MM.1S (cell line): ENCODE results near the gene SYNDIG1.

Source experiments
- DNase-seq: peaks from one replicate; pipeline ENCODE4 v3.0.0-alpha.2; 2015
- H2AFZ ChIP-seq: fragments of 300-600 bp; sonication (generic); 2 replicates; pipeline ENCODE4 v1.6.0; 2016; ENCODE audit warnings: antibody characterized with exemption, low read length
- H3F3A ChIP-seq: fragments of 300-600 bp; sonication (generic); 2 replicates; pipeline ENCODE4 v1.6.1; 2016; ENCODE audit warnings: mild to moderate bottlenecking, antibody characterized with exemption, low read length, moderate library complexity, mixed read lengths; ENCODE audit not compliant: insufficient read depth
- H3K27ac ChIP-seq: fragments of 300-600 bp; sonication (generic); 2 replicates; pipeline ENCODE4 v1.5.1; 2016; ENCODE audit warnings: mild to moderate bottlenecking, low read length
- H3K27me3 ChIP-seq: fragments of 300-600 bp; sonication (generic); replicated peaks from 2 replicates; pipeline ENCODE4 v1.6.0; 2016; ENCODE audit warnings: low read length; ENCODE audit not compliant: insufficient read depth
- H3K36me3 ChIP-seq: fragments of 300-600 bp; sonication (generic); replicated peaks from 2 replicates; pipeline ENCODE4 v1.6.1; 2016; ENCODE audit warnings: mild to moderate bottlenecking, low read length, mixed read lengths; ENCODE audit not compliant: insufficient read depth
- H3K4me1 ChIP-seq: fragments of 300-600 bp; sonication (generic); 2 replicates; pipeline ENCODE4 v1.6.1; 2016; ENCODE audit warnings: low read length, mixed read lengths
- H3K4me2 ChIP-seq: fragments of 300-600 bp; sonication (generic); 2 replicates; pipeline ENCODE4 v1.6.0; 2016; ENCODE audit warnings: low read depth, low read length
- H3K4me3 ChIP-seq: fragments of 300-600 bp; sonication (generic); 2 replicates; pipeline ENCODE4 v1.5.1; 2016; ENCODE audit warnings: low read length, mixed read lengths
- H3K79me2 ChIP-seq: fragments of 300-600 bp; sonication (generic); 2 replicates; pipeline ENCODE4 v1.6.1; 2016; ENCODE audit warnings: mixed run types, low read length, mixed read lengths
- H3K9ac ChIP-seq: fragments of 300-600 bp; sonication (generic); 2 replicates; pipeline ENCODE4 v1.6.1; 2016; ENCODE audit warnings: low read length, mixed read lengths
- H3K9me2 ChIP-seq: fragments of 300-600 bp; sonication (generic); replicated peaks from 2 replicates; pipeline ENCODE4 v1.6.1; 2016; ENCODE audit warnings: mild to moderate bottlenecking, low read length, mixed read lengths; ENCODE audit not compliant: insufficient read depth
- H3K9me3 ChIP-seq: fragments of 300-600 bp; sonication (generic); replicated peaks from 2 replicates; pipeline ENCODE4 v1.6.1; 2016; ENCODE audit warnings: mild to moderate bottlenecking, low read length, mixed read lengths; ENCODE audit not compliant: insufficient read depth
- H4K20me1 ChIP-seq: fragments of 300-600 bp; sonication (generic); 2 replicates; pipeline ENCODE4 v1.6.1; 2016; ENCODE audit warnings: mild to moderate bottlenecking, low read length, moderate library complexity, mixed read lengths; ENCODE audit not compliant: insufficient read depth
- CTCF ChIP-seq: fragments of 300-600 bp; sonication (generic); IDR thresholded peaks from 2 replicates; pipeline ENCODE4 v1.5.1; 2016; ENCODE audit warnings: antibody characterized with exemption, low read length, mixed read lengths
- EZH2 ChIP-seq: fragments of 300-600 bp; sonication (generic); optimal IDR thresholded peaks from 2 replicates; pipeline ENCODE3; 2017; ENCODE audit warnings: low read depth, mild to moderate bottlenecking, antibody characterized with exemption, low read length, mixed read lengths
- EZH2phosphoT487 ChIP-seq: fragments of 300-600 bp; sonication (generic); IDR thresholded peaks from 2 replicates; pipeline ENCODE4 v1.6.1; 2018; ENCODE audit warnings: antibody characterized with exemption, low read length

SYNDIG1 gene

GRCh38 chr20:24664266-24664986 lies 195.0 kb downstream of the SYNDIG1 start:
- no peak overlapping the region for H3K4me2 ChIP-seq
- no peaks in the 10 kb centered on the region for H3K9me3 ChIP-seq
- H3K9me2 ChIP-seq, result no peaks in the 10 kb centered on the region
- no peak overlapping the region for H2AFZ ChIP-seq
- no peaks in the 10 kb centered on the region for H3K27me3 ChIP-seq
- no peak overlapping the region for H3K27ac ChIP-seq
- no peak for TF ChIP-seq CTCF
- TF ChIP-seq EZH2, result no peak
- no peak for TF ChIP-seq EZH2phosphoT487
- no peaks in the 10 kb centered on the region for H4K20me1 ChIP-seq
- no peaks in the 10 kb centered on the region for H3K79me2 ChIP-seq
- no peaks in the 10 kb centered on the region for H3F3A ChIP-seq
- no peaks in the 10 kb centered on the region for H3K4me1 ChIP-seq
- no peak overlapping the region for H3K9ac ChIP-seq
- H3K36me3 ChIP-seq, result no peaks in the 10 kb centered on the region
- H3K4me3 ChIP-seq, result no peak overlapping the region
- DNase-seq, result no peak

- Histone ChIP-seq H3K4me3 (no peak overlapping the region), H3K27me3 (no peaks in the 10 kb centered on the region), H3K9me3 (no peaks in the 10 kb centered on the region), H3K9me2 (no peaks in the 10 kb centered on the region), H3K27ac (no peak overlapping the region), H3F3A (no peaks in the 10 kb centered on the region), H3K4me1 (no peaks in the 10 kb centered on the region), H3K4me2 (no peak overlapping the region), H3K36me3 (no peaks in the 10 kb centered on the region), H4K20me1 (no peaks in the 10 kb centered on the region), H3K9ac (no peak overlapping the region), H3K79me2 (no peaks in the 10 kb centered on the region), H2AFZ (no peak overlapping the region)
- DNase-seq, result no peak
- TF ChIP-seq CTCF (no peak), EZH2 (no peak), EZH2phosphoT487 (no peak)
Measured at GRCh38 chr20:24665196-24665595, 195.8 kb downstream of the SYNDIG1 start.

- Histone ChIP-seq H3K79me2 (no peaks in the 10 kb centered on the region), H3K9me2 (no peaks in the 10 kb centered on the region), H3K9me3 (no peaks in the 10 kb centered on the region), H3K9ac (no peak overlapping the region), H2AFZ (no peak overlapping the region), H3K4me2 (no peak overlapping the region), H3K36me3 (no peaks in the 10 kb centered on the region), H3K4me3 (no peak overlapping the region), H3K4me1 (no peaks in the 10 kb centered on the region), H3K27ac (no peak overlapping the region), H4K20me1 (no peaks in the 10 kb centered on the region), H3K27me3 (no peaks in the 10 kb centered on the region), H3F3A (no peaks in the 10 kb centered on the region)
- no peak for TF ChIP-seq CTCF
- TF ChIP-seq EZH2phosphoT487, result no peak
- no peak for TF ChIP-seq EZH2
- no peak for DNase-seq
Measured at GRCh38 chr20:24665741-24666191, 196.3 kb downstream of the SYNDIG1 start.
